IMR-90 (cell line): Measurements from ENCODE around the gene HBD. TPM values are rescaled to one million over a fixed set of nuclear protein-coding genes. Genes with fewer than 3 reads are reported as not detected.
A peak's percentile ranks its signal among the peaks of the same experiment; 100 is the strongest.

ENCODE experiments used
- ATAC-seq: fragments of 200-7000 bp; cut with Tn5 transposase; 2 replicates; pipeline ENCODE4 v1.9.1; 2020; ENCODE audit warnings: low read depth, mild to moderate bottlenecking, moderate library complexity
- BruUV-seq: library from RNA; stranded (reverse); fragments of 400-500 nt; replicated peaks from 2 replicates; lab custom pipeline; 2021; lab: Mats Ljungman, UMichigan
- CTCF ChIA-PET: fragments of 300-600 bp; formaldehyde crosslinking; extraction: SDS; loops from one replicate; lab custom pipeline; 2021; ENCODE audit warnings: antibody characterized with exemption; lab: Yijun Ruan, JAX
- POLR2A ChIA-PET: fragments of 300-600 bp; sonication (Branson Sonifier 250); formaldehyde crosslinking; loops from one replicate; lab custom pipeline; 2022; ENCODE audit warnings: antibody characterized with exemption; ENCODE audit not compliant: unreplicated experiment; lab: Charles Lee
- DNase-seq: peaks from one replicate; pipeline ENCODE4 v3.0.0; 2013
- H2AFZ ChIP-seq: replicated peaks from 2 replicates; pipeline ENCODE3; 2013; ENCODE audit warnings: low read length, mild to moderate bottlenecking; ENCODE audit not compliant: poor library complexity
- H2AK5ac ChIP-seq: 2 replicates; pipeline ENCODE4 v1.6.1; 2013; ENCODE audit warnings: low read depth, low read length, inconsistent platforms
- H2AK9ac ChIP-seq: replicated peaks from 2 replicates; pipeline ENCODE3; 2013; ENCODE audit warnings: mild to moderate bottlenecking, low read depth, low read length, moderate library complexity; ENCODE audit not compliant: poor library complexity
- H2BK120ac ChIP-seq: 2 replicates; pipeline ENCODE4 v1.6.1; 2013; ENCODE audit warnings: low read depth, low read length, inconsistent platforms
- H2BK15ac ChIP-seq: 3 replicates; pipeline ENCODE4 v1.6.1; 2013; ENCODE audit warnings: low read depth, low read length, inconsistent platforms
- H2BK20ac ChIP-seq: 2 replicates; pipeline ENCODE4 v1.6.1; 2013; ENCODE audit warnings: low read depth, mild to moderate bottlenecking, inconsistent platforms, low read length, moderate library complexity
- H2BK5ac ChIP-seq: 2 replicates; pipeline ENCODE4 v1.6.1; 2013; ENCODE audit warnings: mild to moderate bottlenecking, low read depth, low read length, inconsistent platforms; ENCODE audit not compliant: poor library complexity, severe bottlenecking
- H3K14ac ChIP-seq: replicated peaks from 2 replicates; pipeline ENCODE4 v1.6.1; 2013; ENCODE audit warnings: low read depth, low read length, inconsistent platforms
- H3K18ac ChIP-seq: 2 replicates; pipeline ENCODE4 v1.6.1; 2013; ENCODE audit warnings: low read depth, low read length, control low read depth
- H3K23ac ChIP-seq: 2 replicates; pipeline ENCODE4 v1.6.1; 2013; ENCODE audit warnings: low read depth, low read length, inconsistent platforms
- H3K27ac ChIP-seq: 2 replicates; pipeline ENCODE4 v1.5.1; 2013; ENCODE audit warnings: mild to moderate bottlenecking, control low read depth, low read length; ENCODE audit not compliant: insufficient read depth
- H3K27me3 ChIP-seq: 2 replicates; pipeline ENCODE4 v1.6.1; 2013; ENCODE audit warnings: low read length; ENCODE audit not compliant: control insufficient read depth, insufficient read depth
- H3K36me3 ChIP-seq: 2 replicates; pipeline ENCODE4 v1.6.1; 2013; ENCODE audit warnings: low read length, mixed read lengths; ENCODE audit not compliant: control insufficient read depth, insufficient read depth
- H3K4ac ChIP-seq: 2 replicates; pipeline ENCODE4 v1.6.1; 2013; ENCODE audit warnings: low read depth, low read length, inconsistent platforms
- H3K4me1 ChIP-seq: 2 replicates; pipeline ENCODE4 v1.6.1; 2013; ENCODE audit warnings: low read length, mixed read lengths; ENCODE audit not compliant: control insufficient read depth, insufficient read depth
- H3K4me2 ChIP-seq: 2 replicates; pipeline ENCODE4 v1.6.1; 2013; ENCODE audit warnings: low read depth, mild to moderate bottlenecking, control low read depth, low read length, moderate library complexity
- H3K4me3 ChIP-seq: 2 replicates; pipeline ENCODE4 v1.5.1; 2013; ENCODE audit warnings: low read depth, mild to moderate bottlenecking, control low read depth, low read length, moderate library complexity; ENCODE audit not compliant: insufficient read depth
- H3K56ac ChIP-seq: 2 replicates; pipeline ENCODE4 v1.6.1; 2013; ENCODE audit warnings: low read length, inconsistent platforms; ENCODE audit not compliant: insufficient read depth; ENCODE audit errors: extremely low read depth
- H3K79me1 ChIP-seq, 2 experiments: 2 replicates each; pipeline ENCODE4 v1.6.1; 2013; ENCODE audit warnings: low read length in 2 of 2, inconsistent platforms in 1 of 2, low read depth in 1 of 2
- H3K9ac ChIP-seq: 2 replicates; pipeline ENCODE4 v1.6.1; 2013; ENCODE audit warnings: low read depth, low read length, control low read depth
- H3K9me1 ChIP-seq: 2 replicates; pipeline ENCODE4 v1.6.1; 2013; ENCODE audit warnings: low read length, inconsistent platforms; ENCODE audit not compliant: insufficient read depth
- H3K9me3 ChIP-seq: 2 replicates; pipeline ENCODE4 v1.6.1; 2013; ENCODE audit warnings: low read length; ENCODE audit not compliant: control insufficient read depth, insufficient read depth
- H4K20me1 ChIP-seq: 2 replicates; pipeline ENCODE4 v1.6.1; 2013; ENCODE audit warnings: low read length, inconsistent platforms; ENCODE audit not compliant: insufficient read depth
- H4K5ac ChIP-seq: 2 replicates; pipeline ENCODE4 v1.6.1; 2013; ENCODE audit warnings: mild to moderate bottlenecking, low read depth, low read length, control low read depth
- H4K8ac ChIP-seq, 2 experiments: 2 replicates each; pipeline ENCODE4 v1.6.1; 2013; ENCODE audit warnings: low read depth in 2 of 2, low read length in 2 of 2, control low read depth in 1 of 2, inconsistent platforms in 1 of 2
- H4K91ac ChIP-seq: 2 replicates; pipeline ENCODE4 v1.6.1; 2013; ENCODE audit warnings: low read depth, low read length, inconsistent platforms; ENCODE audit not compliant: insufficient read depth
- BHLHE40 ChIP-seq: fragments of 150-350 bp; IDR thresholded peaks from 2 replicates; pipeline ENCODE4 v1.6.1; 2016; ENCODE audit warnings: mild to moderate bottlenecking, low read depth, low read length
- CEBPB ChIP-seq: IDR thresholded peaks from 2 replicates; pipeline ENCODE4 v1.6.1; 2012; ENCODE audit warnings: low read depth, low read length, improper control_type of control experiment
- CTCF ChIP-seq: conservative IDR thresholded peaks from 2 replicates; pipeline ENCODE4 v1.5.1; 2012; ENCODE audit warnings: mild to moderate bottlenecking, low read depth, low read length, improper control_type of control experiment
- FOS ChIP-seq: fragments of 150-350 bp; IDR thresholded peaks from 2 replicates; pipeline ENCODE4 v1.6.1; 2016; ENCODE audit warnings: low read depth, low read length
- MAFK ChIP-seq: IDR thresholded peaks from 2 replicates; pipeline ENCODE4 v1.6.1; 2012; ENCODE audit warnings: low read depth, low read length, improper control_type of control experiment
- MAZ ChIP-seq: IDR thresholded peaks from 2 replicates; pipeline ENCODE4 v1.6.1; 2012; ENCODE audit warnings: low read depth, mild to moderate bottlenecking, low read length, improper control_type of control experiment, moderate library complexity, borderline replicate concordance
- MXI1 ChIP-seq: IDR thresholded peaks from 2 replicates; pipeline ENCODE4 v1.6.1; 2012; ENCODE audit warnings: low read depth, mild to moderate bottlenecking, low read length, moderate library complexity, borderline replicate concordance
- RAD21 ChIP-seq: IDR thresholded peaks from 2 replicates; pipeline ENCODE4 v1.6.1; 2012; ENCODE audit warnings: low read length, improper control_type of control experiment
- RCOR1 ChIP-seq: IDR thresholded peaks from 2 replicates; pipeline ENCODE4 v1.6.1; 2012; ENCODE audit warnings: mild to moderate bottlenecking, low read length, improper control_type of control experiment; ENCODE audit not compliant: insufficient replicate concordance
- RFX5 ChIP-seq: IDR thresholded peaks from 2 replicates; pipeline ENCODE4 v1.8.0; 2012; ENCODE audit warnings: low read depth, mild to moderate bottlenecking, low read length, moderate library complexity
- SMC3 ChIP-seq: fragments of 150-350 bp; IDR thresholded peaks from 2 replicates; pipeline ENCODE4 v1.6.1; 2016; ENCODE audit warnings: low read depth, mild to moderate bottlenecking, antibody characterized with exemption, low read length, moderate library complexity
- WGBS, 2 experiments: methylation state at CpG; one replicate each; pipeline versions ENCODE4 v1.1.5 to v1.1.7; 2013; ENCODE audit warnings: missing lambda C conversion rate in 2 of 2; ENCODE audit not compliant: insufficient read length in 1 of 2; ENCODE audit errors: extremely low coverage in 2 of 2; 5-methylcytosine and 5-hydroxymethylcytosine counted together
- dilution Hi-C: fragments of 300-500 bp; cut with HindIII; formaldehyde crosslinking; loops from one replicate; pipeline ENCODE4 v1.14.3; 2018; ENCODE audit warnings: low sequenced_read_pairs; ENCODE audit not compliant: unreplicated experiment
- in situ Hi-C: fragments of 300-500 bp; cut with MboI; formaldehyde crosslinking; loops from 3 replicates; pipeline ENCODE4 v1.14.3; 2019; ENCODE audit warnings: low sequenced_read_pairs, inconsistent platforms, mixed read lengths
- intact Hi-C: fragments of 100-400 bp; cut with micrococcal nuclease; formaldehyde crosslinking; loops from 2 replicates; pipeline ENCODE4 v1.10.0; 2022
- polyA plus RNA-seq, 3 experiments: library from polyadenylated mRNA; depleted of rRNA; stranded (reverse); fragments of >200 nt; gene quantifications; 2 replicates each; pipeline ENCODE4 v1.2.3, GENCODE V29; 2012; ENCODE audit warnings: low replicate concordance in 1 of 3
- total RNA-seq: library from RNA; depleted of rRNA; stranded (reverse); fragments of >200 nt; gene quantifications from 2 replicates; pipeline ENCODE4 v1.2.3, GENCODE V29; 2012
- TF ChIP-seq, protein P1 (sequence below): fragments of 150-350 bp; IDR thresholded peaks from 2 replicates; pipeline ENCODE4 v1.6.1; 2016; ENCODE audit warnings: low read depth, mild to moderate bottlenecking, low read length, moderate library complexity, borderline replicate concordance

HBD gene
- total and polyA plus RNA-seq, 2 of the 4 experiments (the other 2 are of a cell fraction): 6.3 to 12.0 TPM

DNA sequence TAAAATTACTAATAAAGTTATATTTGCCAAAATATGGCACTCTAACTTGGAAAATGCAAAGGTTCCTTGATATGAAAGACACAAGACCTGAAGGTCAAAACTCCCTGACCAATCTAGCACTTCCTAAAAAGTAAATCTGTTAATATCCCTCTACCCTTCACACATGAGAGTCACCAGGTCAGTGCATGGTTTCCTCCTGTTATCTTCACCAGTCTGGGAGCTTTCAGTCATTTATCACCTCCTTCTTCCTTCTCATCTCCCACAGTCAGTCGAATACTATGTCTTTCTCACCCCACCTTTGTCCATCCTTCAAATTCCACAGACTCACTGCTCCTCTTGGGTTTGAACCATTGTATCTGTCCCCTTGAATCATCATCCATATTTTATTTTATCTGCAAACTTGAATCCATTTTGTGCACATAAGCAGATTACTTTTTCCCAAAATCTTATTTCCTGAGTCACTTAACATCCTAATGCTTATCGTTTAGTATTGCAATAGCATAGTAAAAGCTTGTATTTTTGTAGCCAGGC, 32.8 kb upstream of the HBD start:
- WGBS, 2 experiments: 40% methylated on average over 1 of the region's 2 CpGs; no CpG with 5 or more reads in 1 of the 2 experiments
- Histone ChIP-seq H2AK5ac (no peak overlapping the region), H3K36me3 (no peaks in the 10 kb centered on the region), H3K9ac (no peak overlapping the region), H3K27me3 (no peaks in the 10 kb centered on the region), H4K20me1 (no peaks in the 10 kb centered on the region), H4K5ac (no peak overlapping the region), H3K9me3 (no peaks in the 10 kb centered on the region), H3K4ac (no peak overlapping the region), H3K23ac (no peak overlapping the region), H3K27ac (no peak overlapping the region), H3K4me1 (no peaks in the 10 kb centered on the region; the same call in 1 of the 2 replicates), H3K14ac (peak overlapping the region; percentile 63; the same call in 1 of the 2 replicates), H3K56ac (no peak overlapping the region), H2AK9ac (no peak overlapping the region), H4K8ac (no peak overlapping the region), H4K91ac (no peak overlapping the region), H2BK20ac (no peak overlapping the region), H3K4me2 (no peak overlapping the region), H3K18ac (no peak overlapping the region), H3K9me1 (no peaks in the 10 kb centered on the region), H2BK120ac (no peak overlapping the region), H3K4me3 (no peak overlapping the region), H2BK5ac (no peak overlapping the region), H2AFZ (no peak overlapping the region), H2BK15ac (no peak overlapping the region), H3K79me1 (no peaks in the 10 kb centered on the region)
- CTCF ChIA-PET: no interaction called here
- POLR2A ChIA-PET: no interaction called here
- intact Hi-C loops (no loop called here), in situ Hi-C loops (no loop called here), dilution Hi-C loops (no loop called here)
- TF ChIP-seq MAZ: no peak
- TF ChIP-seq RAD21: no peak
- TF ChIP-seq RFX5: no peak
- TF ChIP-seq MXI1: no peak
- no peak for TF ChIP-seq CEBPB
- no peak for TF ChIP-seq RCOR1
- TF ChIP-seq, protein P1, sequence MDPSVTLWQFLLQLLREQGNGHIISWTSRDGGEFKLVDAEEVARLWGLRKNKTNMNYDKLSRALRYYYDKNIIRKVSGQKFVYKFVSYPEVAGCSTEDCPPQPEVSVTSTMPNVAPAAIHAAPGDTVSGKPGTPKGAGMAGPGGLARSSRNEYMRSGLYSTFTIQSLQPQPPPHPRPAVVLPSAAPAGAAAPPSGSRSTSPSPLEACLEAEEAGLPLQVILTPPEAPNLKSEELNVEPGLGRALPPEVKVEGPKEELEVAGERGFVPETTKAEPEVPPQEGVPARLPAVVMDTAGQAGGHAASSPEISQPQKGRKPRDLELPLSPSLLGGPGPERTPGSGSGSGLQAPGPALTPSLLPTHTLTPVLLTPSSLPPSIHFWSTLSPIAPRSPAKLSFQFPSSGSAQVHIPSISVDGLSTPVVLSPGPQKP: no peak
- TF ChIP-seq MAFK: no peak
- TF ChIP-seq SMC3: no peak
- no peak for TF ChIP-seq BHLHE40
- TF ChIP-seq FOS: no peak
- TF ChIP-seq CTCF: no peak
- DNase-seq (no peak), ATAC-seq (no peak)
- BruUV-seq: no TSS peak
